GM20000 (cell line): ENCODE results near the gene CAPN10.

Experiments
- DNase-seq: peaks from one replicate; pipeline ENCODE4 v3.0.0; 2012; ENCODE audit warnings: low spot score
- CTCF ChIP-seq: IDR thresholded peaks from 2 replicates; pipeline ENCODE4 v1.5.1; 2012; ENCODE audit warnings: mild to moderate bottlenecking, control low read depth; ENCODE audit errors: extremely low read depth, missing control alignments

CAPN10 gene

GRCh38 chr2:240603081-240603835, 16.7 kb downstream of the CAPN10 start:
- TF ChIP-seq CTCF = no peak
- no peak for DNase-seq

DNA sequence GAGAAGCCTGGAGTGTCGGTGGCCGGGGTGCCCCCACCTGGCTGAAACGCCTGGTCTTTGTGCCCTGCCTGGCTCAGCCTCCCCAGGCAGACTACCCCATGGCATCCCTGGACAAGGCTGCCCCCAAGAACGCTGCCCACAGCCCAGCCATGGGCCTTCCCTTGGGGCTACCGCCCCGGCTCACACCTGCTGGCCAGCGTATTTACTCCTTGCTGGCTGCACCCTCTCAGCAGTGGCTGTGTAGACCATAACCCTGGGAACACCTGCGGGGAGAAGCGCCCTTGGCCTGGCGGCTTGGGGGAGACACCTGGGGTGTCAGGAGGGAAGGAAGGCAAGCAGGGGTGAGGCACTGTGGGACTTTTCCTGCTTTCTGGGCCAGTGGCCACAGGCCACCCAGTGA, 17.3 kb downstream of the CAPN10 start:
- no peak for DNase-seq
- no peak for TF ChIP-seq CTCF

GRCh38 chr2:240604291-240604938, 17.9 kb downstream of the CAPN10 start:
- TF ChIP-seq CTCF = peak; percentile 18

DNA sequence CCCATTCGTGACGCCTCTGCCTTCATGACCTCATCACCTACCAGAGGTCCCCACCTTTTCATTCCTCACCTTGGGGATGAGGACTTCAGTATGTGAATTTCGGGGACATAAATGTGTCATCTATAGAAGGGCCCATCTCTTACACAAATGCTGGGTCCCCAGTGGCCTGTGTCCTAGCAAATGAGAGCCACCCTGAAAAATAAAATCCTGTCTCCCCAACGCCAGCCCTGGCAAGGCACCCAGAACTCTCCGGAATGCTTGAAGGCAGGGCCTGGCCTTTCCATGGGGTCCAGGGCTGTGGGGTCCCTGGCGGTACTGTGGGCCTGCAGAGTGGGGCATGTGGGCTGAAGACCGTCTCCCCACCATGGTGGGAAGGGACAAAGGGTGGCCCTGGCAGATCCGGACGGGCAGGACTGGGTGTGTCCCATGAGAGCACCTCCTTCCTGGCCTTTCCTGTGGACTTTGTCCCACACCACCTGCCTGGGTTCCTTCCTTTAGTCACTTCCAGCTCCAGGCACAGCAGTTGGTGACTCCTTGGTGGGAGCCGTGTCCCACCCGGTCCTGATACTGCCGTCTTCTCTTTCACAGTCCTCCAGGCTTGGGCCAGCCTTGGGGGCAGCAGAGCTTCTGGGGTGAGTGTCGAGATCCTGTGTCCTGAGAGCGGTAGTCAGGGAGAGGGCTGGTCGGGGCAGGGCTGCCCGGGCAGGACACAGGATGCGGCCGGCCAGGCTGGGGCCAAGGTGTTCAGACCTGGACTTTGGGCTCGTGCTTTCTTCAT, 18.6 kb downstream of the CAPN10 start:
- no peak for DNase-seq
- no peak for TF ChIP-seq CTCF

More at GRCh38 chr2:240604291-240604938, 17.9 kb downstream of the CAPN10 start:
- peak; percentile 78 for DNase-seq

- DNase-seq = no peak
- TF ChIP-seq CTCF = no peak
Observed at GRCh38 chr2:240605867-240606743, 19.6 kb downstream of the CAPN10 start.

- no peak for TF ChIP-seq CTCF
- DNase-seq = no peak
Observed at GRCh38 chr2:240611601-240612210, 25.2 kb downstream of the CAPN10 start.
